K562 (cell line): Measurements from ENCODE around the gene HSPA4L. TPM values are rescaled to one million over a fixed set of nuclear protein-coding genes. Genes with fewer than 3 reads are reported as not detected.

Experiments used
- ARID4B ChIP-seq: sonication (generic); formaldehyde crosslinking; IDR thresholded peaks from 2 replicates; pipeline ENCODE4 v1.8.0; 2022; ENCODE audit warnings: mild to moderate bottlenecking, missing genetic modification reagents
- CSDE1 ChIP-seq, 2 experiments: fragments of 450-650 bp; IDR thresholded peaks; 2 replicates each; pipeline ENCODE4 v1.6.1; 2016; ENCODE audit warnings: mild to moderate bottlenecking in 1 of 2
- GATAD2A ChIP-seq: fragments of 450-650 bp; IDR thresholded peaks from 2 replicates; pipeline ENCODE4 v1.6.1; 2017
- KDM1A ChIP-seq, 2 experiments: fragments of 450-650 bp; IDR thresholded peaks; 2 replicates each; pipeline ENCODE4 v1.6.1; 2016; ENCODE audit warnings: mild to moderate bottlenecking in 2 of 2
- KLF1 ChIP-seq: fragments of 450-650 bp; IDR thresholded peaks from 2 replicates; pipeline ENCODE4 v1.6.1; 2016; ENCODE audit warnings: missing genetic modification characterization, missing compliant biosample characterization
- LARP7 ChIP-seq: fragments of 450-650 bp; IDR thresholded peaks from 2 replicates; pipeline ENCODE4 v1.6.1; 2016
- MAFK ChIP-seq: IDR thresholded peaks from 2 replicates; pipeline ENCODE4 v1.6.1; 2011; ENCODE audit warnings: low read length, improper control_type of control experiment
- MIER1 ChIP-seq: fragments of 450-650 bp; IDR thresholded peaks from 2 replicates; pipeline ENCODE4 v1.6.1; 2016; ENCODE audit warnings: antibody characterized with exemption, mild to moderate bottlenecking, low read depth
- POLR2AphosphoS5 ChIP-seq: IDR thresholded peaks from 2 replicates; pipeline ENCODE4 v1.6.1; 2011; ENCODE audit warnings: mild to moderate bottlenecking, low read depth, low read length, moderate library complexity; ENCODE audit not compliant: control insufficient read depth, insufficient read depth
- PRPF4 ChIP-seq: fragments of 200-400 bp; formaldehyde crosslinking; IDR thresholded peaks from one replicate; pipeline ENCODE4 v1.6.1; 2017; ENCODE audit warnings: low read length, low read depth, mild to moderate bottlenecking; ENCODE audit not compliant: insufficient read depth, poor library complexity, severe bottlenecking
- SAFB ChIP-seq: fragments of 200-400 bp; formaldehyde crosslinking; IDR thresholded peaks from 2 replicates; pipeline ENCODE4 v1.6.1; 2017; ENCODE audit warnings: low read depth, low read length, borderline replicate concordance
- SAFB2 ChIP-seq: fragments of 200-400 bp; formaldehyde crosslinking; IDR thresholded peaks from 2 replicates; pipeline ENCODE4 v1.6.1; 2018; ENCODE audit warnings: borderline replicate concordance, low read length, low read depth, moderate library complexity; ENCODE audit not compliant: severe bottlenecking
- TAF7 ChIP-seq: fragments of 450-650 bp; IDR thresholded peaks from 2 replicates; pipeline ENCODE4 v1.6.1; 2016; ENCODE audit warnings: missing genetic modification characterization, missing compliant biosample characterization
- TARDBP ChIP-seq: fragments of 450-650 bp; IDR thresholded peaks from 2 replicates; pipeline ENCODE4 v1.6.1; 2016
- U2AF1 ChIP-seq: fragments of 200-400 bp; formaldehyde crosslinking; optimal IDR thresholded peaks from 2 replicates; pipeline ENCODE3; 2017; ENCODE audit warnings: mild to moderate bottlenecking, low read depth, low read length, moderate library complexity
- ZFP1 ChIP-seq: fragments of 450-650 bp; formaldehyde crosslinking; IDR thresholded peaks from 2 replicates; pipeline ENCODE4 v1.4.0; 2020; ENCODE audit warnings: mild to moderate bottlenecking, mixed read lengths
- ZFX ChIP-seq: sonication (generic); formaldehyde crosslinking; IDR thresholded peaks from 2 replicates; pipeline ENCODE4 v1.8.0; 2022; ENCODE audit warnings: mild to moderate bottlenecking, missing genetic modification reagents, moderate library complexity
- ZNF512 ChIP-seq: IDR thresholded peaks from 2 replicates; pipeline ENCODE4 v1.6.1; 2016; ENCODE audit warnings: missing genetic modification characterization, missing compliant biosample characterization
- ZSCAN32 ChIP-seq: fragments of 450-650 bp; formaldehyde crosslinking; IDR thresholded peaks from 2 replicates; pipeline ENCODE4 v1.4.0; 2020; ENCODE audit warnings: mild to moderate bottlenecking, moderate library complexity
- polyA plus RNA-seq, 8 experiments: library from polyadenylated mRNA; depleted of rRNA in 4 of 8; stranded (reverse) in 5 of 8; unstranded in 3 of 8; fragments of >200 nt; fragmentation: Nextera tagmentation in 2 of 8; fragmentation: Illumina TruSeq in 1 of 8; extraction: Ambion mirVana in 2 of 8; extraction: Trizol in 1 of 8; gene quantifications; 2 replicates each; pipeline versions ENCODE4 v1.2.1 to v1.2.3, GENCODE V29; 2011 to 2014; ENCODE audit warnings: inconsistent platforms in 1 of 8, missing spikeins in 1 of 8
- total RNA-seq, 7 experiments: library from RNA; depleted of rRNA in 6 of 7; stranded (reverse); fragments of >200 nt in 6 of 7; fragmentation: Illumina TruSeq in 2 of 7; extraction: Trizol in 2 of 7; gene quantifications; 2 replicates each; pipeline versions ENCODE4 v1.2.1 to v1.2.3, GENCODE V29; 2011 to 2021; ENCODE audit warnings: low replicate concordance in 1 of 7
- TF ChIP-seq, protein P1 (sequence below): fragments of 250-450 bp; sonication (Bioruptor Pico); IDR thresholded peaks from 2 replicates; pipeline ENCODE4 v1.5.1; 2021; ENCODE audit warnings: mild to moderate bottlenecking
- TF ChIP-seq, protein P2 (sequence below): fragments of 250-450 bp; sonication (Bioruptor Pico); IDR thresholded peaks from 2 replicates; pipeline ENCODE4 v1.8.0; 2021; ENCODE audit warnings: moderate library complexity, mild to moderate bottlenecking, inconsistent platforms

The HSPA4L gene
- total and polyA plus RNA-seq, 9 of the 15 experiments (the other 6 are each of a cell fraction or from before 2014, with no cell fraction given), result 12.3 to 37.0 (median 21.7) TPM

DNA sequence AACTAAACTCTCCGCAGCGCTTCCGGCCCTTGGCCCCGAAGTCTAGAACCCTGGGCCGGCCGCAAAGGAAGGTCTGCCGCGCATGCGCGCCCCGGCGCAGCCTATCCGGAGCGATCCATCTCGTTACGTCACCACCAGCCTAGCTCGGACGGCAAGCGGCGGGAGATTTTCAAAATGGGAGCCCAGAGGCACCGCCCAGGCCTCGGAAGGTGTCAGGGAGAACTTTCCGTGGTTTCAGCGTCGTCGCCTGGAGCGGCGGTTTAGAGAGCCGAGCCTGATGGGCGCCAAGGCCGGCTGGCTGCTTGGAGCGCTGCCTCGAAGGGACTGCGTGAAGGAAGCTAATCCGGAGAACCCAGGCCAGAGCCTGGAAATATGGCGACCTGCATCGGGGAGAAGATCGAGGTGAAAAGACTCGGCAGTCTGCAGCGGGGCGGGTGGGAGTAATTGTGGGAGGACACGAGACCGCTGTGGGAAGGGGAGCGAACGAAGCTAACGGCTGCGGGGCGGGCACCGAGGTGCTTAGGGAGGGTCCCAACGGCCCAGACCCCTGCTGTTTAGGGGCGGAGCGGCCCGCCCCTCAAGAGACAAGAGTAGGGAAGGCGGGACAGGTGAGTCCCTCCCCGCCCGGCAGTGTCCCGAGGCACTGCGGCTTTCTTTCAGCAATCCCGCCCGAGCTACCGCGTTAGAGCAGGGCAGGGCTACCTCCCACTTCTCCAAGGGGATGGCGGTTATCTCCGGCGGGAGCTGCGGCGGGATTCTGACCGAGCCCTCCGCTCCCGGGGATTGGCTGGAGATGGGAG lies 98.8 kb downstream of the HSPA4L start, which contains the start of gene PLK4 (continued):
- TF ChIP-seq SAFB2 (no peak), TARDBP (no peak), LARP7 (peak; percentile 81), PRPF4 (no peak), U2AF1 (no peak), GATAD2A (no peak), ARID4B (CRISPR knock-in tag) (peak; percentile 95), MAFK (no peak), KDM1A (IDR thresholded peaks at IDR 0.05) (no peak), POLR2AphosphoS5 (peak; percentile 58; the same call in 1 of the 2 replicates), MIER1 (peak; percentile 31; the same call in 1 of the 2 replicates), CSDE1 (IDR thresholded peaks at IDR 0.05) (no peak), SAFB (no peak), TAF7 (peak; percentile 73), ZFX (CRISPR knock-in tag) (peak; percentile 98), KLF1 (tag) (peak; percentile 48; the same call in 1 of the 2 replicates), ZSCAN32 (CRISPR knock-in tag) (no peak), ZFP1 (CRISPR knock-in tag) (no peak), ZNF512 (no peak)
- TF ChIP-seq, protein P1, sequence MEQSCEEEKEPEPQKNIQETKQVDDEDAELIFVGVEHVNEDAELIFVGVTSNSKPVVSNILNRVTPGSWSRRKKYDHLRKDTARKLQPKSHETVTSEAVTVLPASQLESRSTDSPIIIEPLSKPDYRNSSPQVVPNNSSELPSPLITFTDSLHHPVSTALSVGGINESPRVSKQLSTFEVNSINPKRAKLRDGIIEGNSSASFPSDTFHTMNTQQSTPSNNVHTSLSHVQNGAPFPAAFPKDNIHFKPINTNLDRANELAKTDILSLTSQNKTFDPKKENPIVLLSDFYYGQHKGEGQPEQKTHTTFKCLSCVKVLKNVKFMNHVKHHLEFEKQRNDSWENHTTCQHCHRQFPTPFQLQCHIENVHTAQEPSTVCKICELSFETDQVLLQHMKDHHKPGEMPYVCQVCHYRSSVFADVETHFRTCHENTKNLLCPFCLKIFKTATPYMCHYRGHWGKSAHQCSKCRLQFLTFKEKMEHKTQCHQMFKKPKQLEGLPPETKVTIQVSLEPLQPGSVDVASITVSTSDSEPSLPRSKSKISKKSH (CRISPR knock-in tag), result no peak
- TF ChIP-seq, protein P2, sequence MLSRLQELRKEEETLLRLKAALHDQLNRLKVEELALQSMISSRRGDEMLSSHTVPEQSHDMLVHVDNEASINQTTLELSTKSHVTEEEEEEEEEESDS (CRISPR knock-in tag), result no peak
